Skin epidermis (tissue), 12 donors: ENCODE measurements around the gene OFD1.

Source experiments
- H3K27ac ChIP-seq, 21 experiments: fragments of 200-600 bp; sonication (generic) in 11 of 21; one replicate each; pipeline ENCODE4 v1.5.0; 2020; ENCODE audit warnings: mild to moderate bottlenecking in 3 of 21, inconsistent platforms in 2 of 21, moderate library complexity in 2 of 21
- H3K4me3 ChIP-seq, 7 experiments: fragments of 200-600 bp; sonication (generic) in 2 of 7; one replicate each; pipeline ENCODE4 v1.5.0; 2020; ENCODE audit warnings: inconsistent platforms in 2 of 7, mild to moderate bottlenecking in 2 of 7, moderate library complexity in 1 of 7

OFD1 gene

GRCh38 chrX:13780868-13781427 is 46.4 kb downstream of the OFD1 start:
- H3K27ac ChIP-seq, result no peak overlapping the region

GRCh38 chrX:13786048-13786447 is 51.5 kb downstream of the OFD1 start:
- Histone ChIP-seq H3K4me3 (no peak overlapping the region), H3K27ac (no peak overlapping the region)

More at GRCh38 chrX:13780868-13781427, 46.4 kb downstream of the OFD1 start:
- no peak overlapping the region for H3K4me3 ChIP-seq

GRCh38 chrX:13790206-13791131 is 55.9 kb downstream of the OFD1 start:
- Histone ChIP-seq H3K4me3 (no peak overlapping the region), H3K27ac (no peak overlapping the region)

GRCh38 chrX:13791145-13791544 is 56.6 kb downstream of the OFD1 start:
- Histone ChIP-seq H3K4me3 (no peak overlapping the region), H3K27ac (no peak overlapping the region)

- H3K27ac ChIP-seq, result no peak overlapping the region
- no peak overlapping the region for H3K4me3 ChIP-seq
Observed at GRCh38 chrX:13791559-13791958, 57.0 kb downstream of the OFD1 start.

- Histone ChIP-seq H3K4me3 (no peak overlapping the region), H3K27ac (no peak overlapping the region)
Observed at GRCh38 chrX:13793897-13794296, 59.3 kb downstream of the OFD1 start.

- H3K27ac ChIP-seq, result no peak overlapping the region
- no peak overlapping the region for H3K4me3 ChIP-seq
Observed at GRCh38 chrX:13794417-13794816, 59.9 kb downstream of the OFD1 start.

- Histone ChIP-seq H3K4me3 (no peak overlapping the region), H3K27ac (no peak overlapping the region)
Observed at GRCh38 chrX:13797512-13797911, 63.0 kb downstream of the OFD1 start.

GRCh38 chrX:13798184-13798583 is 63.6 kb downstream of the OFD1 start:
- Histone ChIP-seq H3K27ac (no peak overlapping the region), H3K4me3 (no peak overlapping the region)

- no peak overlapping the region for H3K27ac ChIP-seq
- H3K4me3 ChIP-seq, result no peak overlapping the region
Observed at GRCh38 chrX:13803116-13803515, 68.6 kb downstream of the OFD1 start.

GRCh38 chrX:13805241-13805640 is 70.7 kb downstream of the OFD1 start:
- no peak overlapping the region for H3K27ac ChIP-seq
- H3K4me3 ChIP-seq, result no peak overlapping the region

GRCh38 chrX:13808293-13808692 is 73.7 kb downstream of the OFD1 start:
- Histone ChIP-seq H3K27ac (no peak overlapping the region), H3K4me3 (no peak overlapping the region)

GRCh38 chrX:13808865-13809264 is 74.3 kb downstream of the OFD1 start:
- no peak overlapping the region for H3K4me3 ChIP-seq
- no peak overlapping the region for H3K27ac ChIP-seq

GRCh38 chrX:13815664-13816063 is 81.1 kb downstream of the OFD1 start:
- Histone ChIP-seq H3K27ac (no peak overlapping the region), H3K4me3 (no peak overlapping the region)

- no peak overlapping the region for H3K4me3 ChIP-seq
- no peak overlapping the region for H3K27ac ChIP-seq
Observed at GRCh38 chrX:13816176-13816575, 81.6 kb downstream of the OFD1 start.

GRCh38 chrX:13816643-13817627 is 82.4 kb downstream of the OFD1 start, which contains the start of gene GPM6B:
Gene GPM6B, minus strand, starts transcription at chrX:13817093. Its CDS starts 189 bp downstream, at chrX:13816904.
- Histone ChIP-seq H3K27ac (no peak within 1 kb of the TSS), H3K4me3 (no peak within 1 kb of the TSS)
